ENCODE results near the gene SMU1. TPM values are rescaled to one million over a fixed set of nuclear protein-coding genes. Genes with fewer than 3 reads are reported as not detected.
"Not testable (repeated sequence)": the region's sequence is repeated elsewhere in the genome, so short reads cannot be mapped to it uniquely, and the experiment has no call there.

SMU1 gene
- total and polyA plus RNA-seq, 2 donors (not counting 3 experiments of a cell fraction or from before 2014, with no cell fraction given), result 8.5 to 21.7 TPM

GRCh38 chr9:33011831-33012230 lies 64.6 kb downstream of the SMU1 start:
- intact Hi-C loops (cut with micrococcal nuclease) (no loop called here), dilution Hi-C loops (cut with MboI; ENCODE audit: extremely low pct_ligation_motif_present, low sequenced_read_pairs) (no loop called here)
- no peaks in the 10 kb centered on the region for H4K20me1 ChIP-seq (replicated peaks; ENCODE audit: control insufficient read depth, extremely low read depth, insufficient read depth, low read length)
- H3K79me2 ChIP-seq (ENCODE audit: control insufficient read depth, insufficient read depth, low read length), result no peaks in the 10 kb centered on the region
- no peaks in the 10 kb centered on the region for H3K9me1 ChIP-seq (replicated peaks; ENCODE audit: control insufficient read depth, extremely low read depth, insufficient read depth, low read length)
- no peaks in the 10 kb centered on the region for H3K9me3 ChIP-seq (replicated peaks; ENCODE audit: control insufficient read depth, insufficient read depth, low read length)
- DNase-seq (ENCODE audit: low read depth, low spot score) (no peak), FAIRE-seq (no peak)
- H3K27ac ChIP-seq (ENCODE audit: insufficient read depth, low read depth, low read length), result no peak overlapping the region
- no peak overlapping the region for H3K4me3 ChIP-seq (replicated peaks in 1 of 3; ENCODE audit: insufficient read depth in 1 of 3, low read depth in 1 of 3, low read length in 3 of 3)
- BruUV-seq (replicated peaks), result no TSS peak
- CTCF ChIA-PET, result no interaction called here
- POLR2A ChIA-PET, result no interaction called here
- TF ChIP-seq MAX (IDR thresholded peaks at IDR 0.05; ENCODE audit: insufficient read depth, insufficient read length), result no peak
- no peaks in the 10 kb centered on the region for H3K4me1 ChIP-seq (ENCODE audit: control insufficient read depth, extremely low read depth, insufficient read depth, low read length)
- H2AFZ ChIP-seq (ENCODE audit: low read depth, low read length), result no peak overlapping the region
- H3K4me2 ChIP-seq (ENCODE audit: insufficient read depth, low read length), result no peak overlapping the region
- H3K27me3 ChIP-seq (ENCODE audit: control insufficient read depth in 2 of 2, insufficient read depth in 2 of 2, low read length in 2 of 2), result no peaks in the 10 kb centered on the region
- no peak overlapping the region for H3K9ac ChIP-seq (replicated peaks; ENCODE audit: extremely low read depth, insufficient read depth, low read length)
- no peaks in the 10 kb centered on the region for H3K36me3 ChIP-seq (ENCODE audit: control insufficient read depth in 2 of 2, extremely low read depth in 1 of 2, insufficient read depth in 2 of 2, low read length in 2 of 2)

GRCh38 chr9:33007755-33008154 lies 68.7 kb downstream of the SMU1 start:
- TF ChIP-seq JUN (IDR thresholded peaks at IDR 0.05; ENCODE audit: borderline replicate concordance, insufficient read depth, insufficient read length, low read depth) (no peak), POLR2A (IDR thresholded peaks at IDR 0.05; ENCODE audit: low read depth, low read length) (no peak), POLR2AphosphoS5 (IDR thresholded peaks at IDR 0.05; ENCODE audit: insufficient read depth, low read depth, low read length) (no peak), FOS (IDR thresholded peaks at IDR 0.05; ENCODE audit: borderline replicate concordance, insufficient read depth, low read length) (no peak), MYC (IDR thresholded peaks at IDR 0.05; ENCODE audit: low read depth, low read length) (no peak), GATA2 (IDR thresholded peaks at IDR 0.05; ENCODE audit: insufficient read depth, insufficient read length, low read depth, low read length) (no peak), CTCF (IDR thresholded peaks at IDR 0.05; ENCODE audit: extremely low read depth in 1 of 2, insufficient read depth in 1 of 2, low read depth in 1 of 2, low read length in 2 of 2) (no peak), EZH2 (IDR thresholded peaks at IDR 0.05; ENCODE audit: borderline replicate concordance, low read depth, low read length, severe bottlenecking) (no peak), MAX (IDR thresholded peaks at IDR 0.05; ENCODE audit: insufficient read depth, insufficient read length) (no peak)
- intact Hi-C loops (cut with micrococcal nuclease) (no loop called here), dilution Hi-C loops (cut with MboI; ENCODE audit: extremely low pct_ligation_motif_present, low sequenced_read_pairs) (no loop called here)
- POLR2A ChIA-PET, result no interaction called here
- CTCF ChIA-PET, result no interaction called here
- Histone ChIP-seq H3K9ac (replicated peaks; ENCODE audit: extremely low read depth, insufficient read depth, low read length) (no peak overlapping the region), H2AFZ (ENCODE audit: low read depth, low read length) (no peak overlapping the region), H3K9me1 (replicated peaks; ENCODE audit: control insufficient read depth, extremely low read depth, insufficient read depth, low read length) (no peaks in the 10 kb centered on the region), H3K4me2 (ENCODE audit: insufficient read depth, low read length) (no peak overlapping the region), H3K4me1 (ENCODE audit: control insufficient read depth, extremely low read depth, insufficient read depth, low read length) (no peaks in the 10 kb centered on the region), H3K9me3 (replicated peaks; ENCODE audit: control insufficient read depth, insufficient read depth, low read length) (no peaks in the 10 kb centered on the region), H3K27me3 (ENCODE audit: control insufficient read depth in 2 of 2, insufficient read depth in 2 of 2, low read length in 2 of 2) (no peaks in the 10 kb centered on the region), H3K27ac (ENCODE audit: insufficient read depth, low read depth, low read length) (no peak overlapping the region), H3K4me3 (replicated peaks in 1 of 3; ENCODE audit: insufficient read depth in 1 of 3, low read depth in 1 of 3, low read length in 3 of 3) (no peak overlapping the region), H3K36me3 (ENCODE audit: control insufficient read depth in 2 of 2, extremely low read depth in 1 of 2, insufficient read depth in 2 of 2, low read length in 2 of 2) (no peaks in the 10 kb centered on the region), H4K20me1 (replicated peaks; ENCODE audit: control insufficient read depth, extremely low read depth, insufficient read depth, low read length) (no peaks in the 10 kb centered on the region), H3K79me2 (ENCODE audit: control insufficient read depth, insufficient read depth, low read length) (no peaks in the 10 kb centered on the region)
- FAIRE-seq (no peak), DNase-seq (ENCODE audit: low read depth, low spot score) (no peak)
- no TSS peak for BruUV-seq (replicated peaks)

- H3K4me2 ChIP-seq (ENCODE audit: insufficient read depth, low read length); intact Hi-C loops (cut with micrococcal nuclease); H3K4me3 ChIP-seq (replicated peaks in 1 of 3; ENCODE audit: insufficient read depth in 1 of 3, low read depth in 1 of 3, low read length in 3 of 3); H2AFZ ChIP-seq (ENCODE audit: low read depth, low read length); H3K36me3 ChIP-seq (ENCODE audit: control insufficient read depth in 2 of 2, extremely low read depth in 1 of 2, insufficient read depth in 2 of 2, low read length in 2 of 2); H3K79me2 ChIP-seq (ENCODE audit: control insufficient read depth, insufficient read depth, low read length); dilution Hi-C loops (cut with MboI; ENCODE audit: extremely low pct_ligation_motif_present, low sequenced_read_pairs); H4K20me1 ChIP-seq (replicated peaks; ENCODE audit: control insufficient read depth, extremely low read depth, insufficient read depth, low read length); DNase-seq (ENCODE audit: low read depth, low spot score); BruUV-seq (replicated peaks); H3K27ac ChIP-seq (ENCODE audit: insufficient read depth, low read depth, low read length); CTCF ChIA-PET; POLR2A ChIA-PET; H3K9ac ChIP-seq (replicated peaks; ENCODE audit: extremely low read depth, insufficient read depth, low read length); H3K9me3 ChIP-seq (replicated peaks; ENCODE audit: control insufficient read depth, insufficient read depth, low read length); H3K4me1 ChIP-seq (ENCODE audit: control insufficient read depth, extremely low read depth, insufficient read depth, low read length); FAIRE-seq; H3K27me3 ChIP-seq (ENCODE audit: control insufficient read depth in 2 of 2, insufficient read depth in 2 of 2, low read length in 2 of 2); H3K9me1 ChIP-seq (replicated peaks; ENCODE audit: control insufficient read depth, extremely low read depth, insufficient read depth, low read length): not testable (repeated sequence)
These were observed 71.1 kb downstream of the SMU1 start for GRCh38 chr9:33005335-33005734.

All from endothelial cell of umbilical vein (primary cell).